ENCODE measurements around the gene MYBBP1A.

MYBBP1A gene

DNA sequence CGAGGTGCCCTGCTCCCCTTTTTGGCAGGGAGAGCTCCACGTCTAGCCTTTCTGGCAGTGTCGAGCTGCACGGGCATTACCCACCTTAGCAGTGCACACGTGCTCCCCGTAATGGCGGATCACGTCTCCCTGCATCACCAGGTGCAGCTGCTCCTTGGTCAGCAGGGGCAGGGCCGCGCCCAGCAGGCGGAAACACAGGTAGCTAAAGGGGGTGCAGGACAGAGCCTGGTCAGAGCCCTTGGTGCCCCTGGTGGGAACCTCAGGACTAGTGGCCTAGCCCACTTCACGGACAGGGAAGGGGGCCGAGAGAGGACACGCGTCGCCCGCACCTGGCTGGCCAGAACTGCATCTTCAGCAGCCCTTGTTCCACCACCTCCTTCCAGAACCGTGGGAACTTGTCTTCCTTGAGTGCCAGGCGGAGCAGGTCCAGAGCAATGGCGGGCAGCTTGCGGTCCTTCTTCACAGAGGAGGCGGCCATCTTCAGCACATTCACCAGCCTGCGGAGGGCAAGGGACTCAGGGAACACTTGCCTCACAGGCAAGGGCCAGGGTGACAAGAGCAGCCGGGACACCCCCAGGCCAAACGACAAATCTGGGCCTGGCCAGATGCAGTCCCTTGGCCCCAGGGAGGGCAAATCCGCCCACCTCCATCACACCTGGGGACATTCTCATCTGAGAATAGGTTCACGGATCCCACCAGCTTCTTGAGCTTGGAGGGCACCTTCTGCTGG lies 3.2 kb downstream of the MYBBP1A start:
- no peak for TF ChIP-seq CTCF (conservative IDR thresholded peaks at IDR 0.05; ENCODE audit: low read length)
- DNase-seq (ENCODE audit: low read depth), result no peak
- H3K4me3 ChIP-seq (ENCODE audit: low read length), result no peak overlapping the region

- no peak overlapping the region for H3K4me3 ChIP-seq (ENCODE audit: low read length)
- no peak for TF ChIP-seq CTCF (conservative IDR thresholded peaks at IDR 0.05; ENCODE audit: low read length)
- no peak for DNase-seq (ENCODE audit: low read depth)
Observed at GRCh38 chr17:4551141-4551540, 4.0 kb downstream of the MYBBP1A start.

DNA sequence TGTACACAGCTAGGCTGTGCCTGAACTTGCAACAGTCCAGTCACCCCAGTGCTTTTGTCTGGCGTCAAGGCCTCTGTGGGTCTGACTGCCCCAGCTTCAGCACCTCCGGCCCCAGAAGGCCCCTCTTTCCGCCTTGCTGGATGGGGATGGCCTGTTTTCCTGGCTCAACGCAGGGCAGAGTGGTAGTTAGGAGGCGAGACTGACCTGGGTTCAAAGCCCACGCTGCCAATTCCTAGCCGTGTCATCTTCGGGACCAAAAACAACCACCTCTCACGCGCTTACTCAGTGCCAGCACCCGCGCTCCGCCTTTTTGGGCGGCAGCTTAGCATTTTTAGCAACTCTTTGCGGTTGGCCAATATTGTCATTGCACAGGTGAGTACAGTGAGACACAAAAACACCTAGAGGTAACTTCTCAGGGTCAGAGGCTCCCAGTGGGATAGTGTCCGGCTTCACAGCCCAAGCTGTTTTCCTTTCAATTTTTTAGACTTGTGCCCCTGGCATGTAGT lies 4.6 kb downstream of the MYBBP1A start:
- TF ChIP-seq CTCF (conservative IDR thresholded peaks at IDR 0.05; ENCODE audit: low read length), result no peak
- H3K4me3 ChIP-seq (ENCODE audit: low read length), result no peak overlapping the region
- no peak for DNase-seq (ENCODE audit: low read depth)

GRCh38 chr17:4549781-4550533 lies 5.2 kb downstream of the MYBBP1A start:
- DNase-seq (ENCODE audit: low read depth), result no peak
- no peak for TF ChIP-seq CTCF (conservative IDR thresholded peaks at IDR 0.05; ENCODE audit: low read length)
- no peak overlapping the region for H3K4me3 ChIP-seq (ENCODE audit: low read length)

- no peak for DNase-seq (ENCODE audit: low read depth)
- no peak overlapping the region for H3K4me3 ChIP-seq (ENCODE audit: low read length)
- TF ChIP-seq CTCF (conservative IDR thresholded peaks at IDR 0.05; ENCODE audit: low read length), result no peak
Observed at GRCh38 chr17:4548721-4549531, 6.3 kb downstream of the MYBBP1A start.

DNA sequence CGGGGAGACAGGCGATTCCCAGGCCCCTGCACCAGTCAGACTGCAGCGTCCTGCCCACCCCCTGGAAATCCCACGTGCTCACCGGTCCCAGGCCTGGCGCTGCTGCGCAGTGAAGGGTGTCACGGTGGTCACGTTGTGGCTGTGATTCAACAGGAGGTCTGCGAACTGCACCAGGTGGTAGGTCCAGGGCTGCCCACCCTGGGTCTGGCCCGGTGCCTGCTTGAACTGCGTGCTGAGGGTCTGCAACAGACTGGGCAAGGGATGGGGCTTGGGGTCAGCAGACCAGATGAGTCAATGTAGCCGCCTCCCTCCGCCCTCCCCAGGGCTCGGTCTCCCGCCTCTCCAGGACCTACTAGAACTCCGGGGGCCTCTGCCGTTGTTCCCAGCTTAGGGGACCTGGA lies 7.1 kb downstream of the MYBBP1A start:
- TF ChIP-seq CTCF (conservative IDR thresholded peaks at IDR 0.05; ENCODE audit: low read length), result no peak
- no peak for DNase-seq (ENCODE audit: low read depth)
- no peak overlapping the region for H3K4me3 ChIP-seq (ENCODE audit: low read length)

Data from AG10803 (cell line).